Kidney capillary endothelial cell (primary cell): ENCODE measurements around the gene NT5DC3.

Experiments
- DNase-seq: peaks from one replicate; pipeline ENCODE4 v3.0.0-alpha.2; 2018; ENCODE audit warnings: low spot score

NT5DC3 gene

DNA sequence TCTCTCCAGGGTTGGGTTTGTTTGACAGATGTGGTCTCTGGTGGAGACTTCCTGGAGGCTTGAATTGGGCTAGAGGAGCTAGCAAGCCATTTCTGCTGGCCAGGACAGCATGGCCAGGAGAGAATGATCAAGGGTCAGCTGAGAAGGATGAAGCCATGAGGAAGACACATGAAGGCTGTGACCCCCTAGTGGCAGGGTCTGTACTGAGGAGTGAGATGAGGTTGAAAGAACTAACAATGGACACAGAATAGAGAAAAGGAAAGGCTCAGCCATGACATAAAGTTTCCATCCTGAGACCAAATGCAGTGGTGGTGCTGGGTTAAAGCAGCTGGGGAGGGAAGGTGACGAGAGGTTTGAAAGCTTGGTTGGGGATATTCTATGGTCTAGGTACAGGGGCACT, 89.9 kb downstream of the NT5DC3 start:
- DNase-seq = no peak

DNA sequence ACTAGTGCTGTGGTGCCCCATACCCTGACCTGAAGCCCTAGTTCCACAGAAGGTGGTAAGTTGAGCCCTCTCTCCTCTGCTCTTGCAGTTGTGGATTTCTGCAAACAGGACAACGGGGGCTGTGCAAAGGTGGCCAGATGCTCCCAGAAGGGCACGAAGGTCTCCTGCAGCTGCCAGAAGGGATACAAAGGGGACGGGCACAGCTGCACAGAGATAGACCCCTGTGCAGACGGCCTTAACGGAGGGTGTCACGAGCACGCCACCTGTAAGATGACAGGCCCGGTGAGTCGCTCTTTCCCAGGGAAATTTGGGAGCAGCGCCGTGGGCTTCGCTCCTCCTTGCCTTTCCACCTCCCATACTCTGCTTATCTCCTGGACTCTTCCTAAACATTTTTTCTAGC, 92.2 kb downstream of the NT5DC3 start:
- no peak for DNase-seq

DNA sequence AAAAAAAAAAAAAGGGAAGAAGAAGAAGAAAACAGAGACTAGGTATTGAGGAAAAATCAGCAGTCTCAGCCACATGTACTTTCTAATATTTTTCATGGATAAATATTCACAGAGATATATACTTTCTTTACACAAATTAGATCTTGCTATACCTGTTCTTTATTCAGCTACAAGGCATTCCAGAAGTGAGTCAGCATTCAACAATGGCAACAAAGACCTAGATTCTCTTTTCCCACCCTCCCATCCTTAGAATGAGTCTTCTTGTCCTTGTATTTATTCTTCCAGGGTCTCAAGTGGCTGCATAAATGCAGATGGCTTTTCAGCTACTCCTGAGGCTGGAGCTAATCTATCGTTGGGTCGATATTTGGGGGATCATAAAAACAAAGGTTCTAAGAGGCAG, 93.0 kb downstream of the NT5DC3 start:
- no peak for DNase-seq

DNA sequence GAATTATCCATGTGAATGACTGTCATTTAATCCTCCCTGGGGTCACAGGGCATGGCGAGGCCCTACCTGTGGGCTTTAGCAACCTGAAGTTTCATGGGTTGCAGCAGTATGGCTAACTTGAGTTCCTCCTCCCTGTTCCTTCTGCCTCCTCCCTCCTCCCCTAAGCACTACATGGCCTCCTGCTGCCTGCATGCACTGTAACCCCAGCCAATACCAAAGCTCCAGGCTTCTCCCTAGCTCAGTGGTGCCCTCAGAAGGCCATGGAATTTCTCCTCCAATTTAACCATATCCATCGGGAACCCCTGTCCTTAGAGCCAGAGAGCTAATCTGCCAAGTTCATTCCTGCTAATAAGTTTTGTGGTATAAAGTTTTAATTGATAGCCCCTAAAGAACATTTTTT, 95.1 kb downstream of the NT5DC3 start:
- DNase-seq = no peak

DNA sequence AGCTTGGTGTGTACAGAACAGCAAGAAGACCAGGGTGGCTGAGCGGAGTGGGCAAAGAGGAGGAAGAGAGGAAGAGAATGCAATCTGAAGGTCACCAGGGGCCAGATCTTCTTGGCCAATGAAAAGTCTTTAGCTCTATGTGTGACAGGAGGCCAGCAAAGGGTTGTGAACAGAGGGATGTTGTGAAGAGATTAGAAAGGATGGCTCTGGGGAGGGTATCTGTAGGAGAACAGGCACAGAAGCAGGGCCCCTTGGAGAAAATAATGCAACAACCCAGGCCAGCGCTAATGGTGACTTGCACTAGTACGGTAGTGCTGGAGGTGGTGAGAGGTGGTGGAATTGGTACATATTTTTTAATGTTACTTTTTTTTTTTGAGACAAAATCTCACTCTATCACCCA, 97.2 kb downstream of the NT5DC3 start:
- no peak for DNase-seq

DNA sequence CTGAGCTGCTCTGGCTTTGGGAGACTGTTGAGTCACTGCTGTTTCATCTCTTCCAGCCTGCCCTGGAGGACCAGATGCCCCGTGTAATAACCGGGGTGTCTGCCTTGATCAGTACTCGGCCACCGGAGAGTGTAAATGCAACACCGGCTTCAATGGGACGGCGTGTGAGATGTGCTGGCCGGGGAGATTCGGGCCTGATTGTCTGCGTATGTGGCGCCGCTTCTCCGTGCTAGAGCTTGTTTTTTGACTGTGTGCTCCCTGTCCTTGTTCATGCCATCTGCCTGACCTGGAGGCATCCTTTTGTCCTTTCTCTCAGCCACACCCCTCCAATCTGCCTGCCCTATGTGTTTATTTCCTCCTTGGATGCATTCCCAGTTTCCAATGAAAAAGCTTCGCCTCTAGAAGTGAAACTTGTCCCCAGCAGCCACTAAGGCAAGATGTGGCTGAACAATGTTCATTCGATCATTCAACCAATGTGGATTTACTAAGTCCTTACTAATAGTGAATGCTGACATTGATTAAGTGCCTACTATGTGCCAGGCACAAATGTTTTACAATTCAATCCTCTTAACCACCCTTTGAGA, 98.6 kb downstream of the NT5DC3 start:
- no peak for DNase-seq

DNA sequence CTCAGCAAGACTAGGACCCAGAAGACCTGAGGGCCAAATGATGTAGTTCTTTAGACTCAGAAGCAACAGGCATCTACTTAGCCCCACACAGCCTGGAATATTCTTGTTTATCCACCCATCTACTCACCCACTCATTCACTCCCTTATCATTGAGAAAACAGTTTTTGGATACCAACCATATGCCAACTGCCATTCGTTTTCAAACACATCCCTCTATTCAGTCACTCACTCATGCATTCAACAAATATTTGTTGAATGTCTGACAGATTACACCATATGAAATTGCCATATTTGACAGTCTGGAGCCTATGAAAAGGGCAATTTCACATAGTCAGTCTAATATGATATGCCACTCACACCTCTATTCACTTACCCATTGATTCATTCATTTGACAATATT, 103.2 kb downstream of the NT5DC3 start:
- DNase-seq = no peak

DNA sequence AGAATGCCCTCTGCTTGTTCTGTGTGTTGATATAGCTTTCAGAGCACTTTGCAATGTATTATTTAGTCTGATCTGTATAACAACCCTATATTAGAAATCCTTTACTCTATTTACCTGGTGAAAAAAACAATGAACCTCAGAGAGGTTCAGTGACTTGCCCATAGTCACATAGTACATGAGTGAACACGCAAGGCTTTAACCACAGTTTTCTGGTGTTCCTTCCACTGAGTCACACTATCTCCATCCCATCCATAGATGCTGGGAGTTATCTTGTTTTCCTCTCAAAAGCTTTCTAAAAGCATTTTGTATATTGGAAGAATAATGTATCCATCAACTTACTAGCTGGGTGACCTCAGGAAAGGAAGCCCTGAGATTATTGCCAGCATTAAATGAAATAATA, 104.5 kb downstream of the NT5DC3 start:
- no peak for DNase-seq

DNA sequence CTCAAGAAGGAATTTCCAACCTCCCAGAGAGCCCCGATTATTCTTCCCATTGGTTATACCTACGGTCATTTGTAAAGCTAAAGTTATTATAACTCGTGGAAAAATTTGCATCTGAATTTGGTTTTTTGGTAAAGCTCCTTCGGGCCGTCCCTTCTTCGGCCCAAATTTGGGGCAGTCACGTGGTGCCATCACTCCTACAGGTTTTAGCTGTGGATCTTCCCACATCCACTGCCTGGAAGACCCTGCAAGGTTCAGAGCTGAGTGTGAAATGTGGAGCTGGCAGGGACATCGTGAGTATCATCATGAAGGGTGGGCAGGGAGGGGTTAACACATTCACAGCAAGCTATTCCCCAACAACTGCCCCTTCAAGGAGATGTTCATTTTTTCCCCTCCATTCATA, 105.7 kb downstream of the NT5DC3 start:
- DNase-seq = no peak

DNA sequence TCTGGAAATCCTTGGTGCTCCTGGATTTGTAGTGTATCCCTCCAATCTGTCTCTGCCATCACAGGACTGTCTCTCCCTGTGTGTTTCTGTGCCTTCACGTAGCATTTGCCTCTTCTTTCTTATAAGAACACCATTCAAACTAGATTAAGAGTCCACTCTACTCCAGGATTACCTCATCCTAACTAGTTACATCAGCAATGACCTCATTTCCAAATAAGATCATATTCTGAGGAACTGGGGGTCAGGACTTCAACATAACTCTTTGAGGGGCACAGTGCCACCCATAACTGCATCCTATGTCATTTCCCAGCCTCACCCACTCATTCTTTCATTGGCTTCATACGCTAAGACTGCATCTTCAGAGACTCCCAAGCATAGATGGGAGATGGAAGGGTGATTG, 106.2 kb downstream of the NT5DC3 start:
- no peak for DNase-seq

DNA sequence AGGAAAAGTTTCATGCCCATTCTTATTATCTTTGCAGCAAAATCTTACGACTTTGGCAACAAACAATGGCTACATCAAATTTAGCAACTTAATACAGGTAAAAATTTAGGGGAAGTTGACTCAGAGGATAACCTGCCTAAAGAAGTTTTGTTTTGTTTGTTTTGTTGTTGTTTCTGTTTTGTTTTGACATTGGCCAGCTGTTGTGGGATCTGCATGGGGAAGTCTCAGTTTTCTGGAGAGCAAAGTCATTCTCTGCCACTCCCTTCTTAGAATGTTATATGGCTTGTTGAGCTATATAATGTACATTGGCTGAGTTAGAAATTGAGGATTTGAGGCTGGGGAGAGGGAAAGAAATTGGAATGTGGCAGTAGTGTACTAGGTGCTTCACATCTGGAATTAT, 109.5 kb downstream of the NT5DC3 start:
- no peak for DNase-seq

DNA sequence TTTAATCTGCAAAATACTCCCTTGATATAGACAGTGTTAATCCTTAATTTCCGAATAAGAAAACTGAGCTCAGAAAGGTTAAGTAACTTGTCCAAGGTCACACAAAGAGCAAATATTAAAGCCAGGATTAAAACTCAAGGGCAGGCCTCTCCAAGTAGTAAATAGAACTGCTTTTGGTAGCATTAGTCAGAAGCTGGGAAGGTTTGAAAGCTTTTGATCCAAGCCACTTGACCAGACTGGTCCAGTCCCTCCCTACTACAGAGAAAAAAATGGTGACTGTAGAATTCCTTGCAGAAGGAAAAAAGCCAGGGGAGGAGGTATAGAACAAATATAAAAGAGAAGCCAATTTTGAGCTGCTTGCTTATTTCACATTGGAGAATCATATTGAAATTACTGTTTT, 111.5 kb downstream of the NT5DC3 start:
- DNase-seq = no peak

DNA sequence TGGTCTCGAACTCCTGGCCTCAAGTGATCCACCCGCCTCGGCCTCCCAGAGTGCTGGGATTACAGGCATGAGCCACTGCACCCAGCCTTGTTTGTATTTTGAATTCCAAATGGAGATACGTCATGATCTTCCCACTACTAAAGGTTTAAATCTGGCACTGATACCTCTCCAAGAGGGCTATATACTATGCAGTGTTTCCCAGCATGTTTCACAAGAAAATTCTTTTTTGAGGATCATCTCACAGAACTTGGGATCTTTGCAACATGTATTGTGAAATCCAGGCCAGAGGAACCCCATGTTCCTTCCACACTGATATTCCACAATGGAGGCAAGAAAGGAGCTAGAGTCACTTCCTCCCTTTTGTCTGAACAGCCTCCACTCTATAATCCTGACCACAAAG, 112.7 kb downstream of the NT5DC3 start:
- no peak for DNase-seq

DNA sequence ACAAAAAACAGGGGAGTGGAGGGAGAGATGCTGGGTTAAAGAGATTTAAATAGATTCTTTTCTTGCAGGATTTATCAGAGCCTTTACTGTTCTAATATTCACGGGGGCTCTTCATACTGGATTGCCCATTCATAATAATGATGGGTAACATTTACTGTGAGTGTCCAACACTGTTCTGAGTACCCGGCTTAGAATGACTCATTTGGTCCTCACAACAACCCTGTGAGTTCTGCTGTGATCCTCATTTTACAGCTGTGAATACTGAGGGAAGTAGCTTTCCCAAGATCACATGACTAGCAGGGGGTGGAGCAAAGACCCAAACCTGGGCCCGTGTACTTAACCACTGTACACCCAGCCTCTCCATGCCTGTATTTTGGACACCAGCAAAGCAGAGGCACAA, 113.4 kb downstream of the NT5DC3 start:
- no peak for DNase-seq

DNA sequence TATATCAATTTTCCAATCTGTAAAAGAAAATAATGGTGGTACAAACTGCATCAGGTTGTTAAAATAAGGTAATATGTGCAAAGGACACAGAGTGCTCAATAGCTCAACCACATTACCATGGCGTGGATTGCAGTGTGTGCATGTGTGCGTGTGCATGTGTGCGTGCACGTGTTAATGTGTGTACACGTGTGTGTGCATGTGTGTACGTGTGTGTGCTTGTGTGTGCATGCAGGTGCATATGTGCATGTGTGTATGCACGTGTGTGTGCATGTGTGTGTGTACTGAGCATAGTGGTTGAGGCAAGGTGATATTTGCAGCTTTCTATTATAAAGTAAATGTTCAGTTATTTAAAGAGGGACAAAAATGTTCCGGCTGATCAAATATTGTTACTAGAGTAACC, 115.6 kb downstream of the NT5DC3 start:
- no peak for DNase-seq
